ENCODE measurements around the gene COX6B2. TPM values are rescaled to one million over a fixed set of nuclear protein-coding genes. Genes with fewer than 3 reads are reported as not detected.
"Not testable (repeated sequence)": the region's sequence is repeated elsewhere in the genome, so short reads cannot be mapped to it uniquely, and the experiment has no call there.

Gene COX6B2
- not detected for total RNA-seq
- long read RNA-seq, result 0 reads

- DNase-seq (no peak), ATAC-seq (no peak)
- intact Hi-C loops (cut with micrococcal nuclease), result no loop called here
These were observed at the start of gene COX6B2 for GRCh38 chr19:55354698-55355212. COX6B2 (minus strand) TSS chr19:55354719; CDS start chr19:55354521, 198 bp downstream.

- ATAC-seq (no peak), DNase-seq (no peak)
- intact Hi-C loops (cut with micrococcal nuclease), result no loop called here
These were observed 48.0 kb upstream of the COX6B2 start for GRCh38 chr19:55402509-55402908.

DNA sequence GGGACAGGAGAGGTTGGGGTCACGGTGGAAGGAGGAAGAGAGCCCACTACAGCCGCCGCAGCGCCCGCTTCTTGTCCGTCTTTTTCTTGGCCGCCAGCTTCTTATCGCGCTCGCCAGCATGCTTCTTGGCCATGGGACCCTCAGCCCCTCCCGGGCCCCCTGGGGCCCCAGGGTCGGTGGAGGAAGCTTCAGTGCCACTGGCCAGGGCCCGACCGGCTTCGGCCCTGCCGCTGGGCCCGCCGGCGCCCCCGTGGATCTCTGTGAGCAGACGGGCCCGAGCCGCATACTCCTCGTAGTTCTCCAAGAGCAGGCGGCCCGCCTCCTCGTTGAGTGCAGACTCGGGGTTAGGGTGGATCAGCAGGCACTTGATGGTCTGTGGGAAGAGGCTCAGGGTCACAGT lies 46.9 kb upstream of the COX6B2 start:
- intact Hi-C loops (cut with micrococcal nuclease); ATAC-seq; DNase-seq: not testable (repeated sequence)

DNA sequence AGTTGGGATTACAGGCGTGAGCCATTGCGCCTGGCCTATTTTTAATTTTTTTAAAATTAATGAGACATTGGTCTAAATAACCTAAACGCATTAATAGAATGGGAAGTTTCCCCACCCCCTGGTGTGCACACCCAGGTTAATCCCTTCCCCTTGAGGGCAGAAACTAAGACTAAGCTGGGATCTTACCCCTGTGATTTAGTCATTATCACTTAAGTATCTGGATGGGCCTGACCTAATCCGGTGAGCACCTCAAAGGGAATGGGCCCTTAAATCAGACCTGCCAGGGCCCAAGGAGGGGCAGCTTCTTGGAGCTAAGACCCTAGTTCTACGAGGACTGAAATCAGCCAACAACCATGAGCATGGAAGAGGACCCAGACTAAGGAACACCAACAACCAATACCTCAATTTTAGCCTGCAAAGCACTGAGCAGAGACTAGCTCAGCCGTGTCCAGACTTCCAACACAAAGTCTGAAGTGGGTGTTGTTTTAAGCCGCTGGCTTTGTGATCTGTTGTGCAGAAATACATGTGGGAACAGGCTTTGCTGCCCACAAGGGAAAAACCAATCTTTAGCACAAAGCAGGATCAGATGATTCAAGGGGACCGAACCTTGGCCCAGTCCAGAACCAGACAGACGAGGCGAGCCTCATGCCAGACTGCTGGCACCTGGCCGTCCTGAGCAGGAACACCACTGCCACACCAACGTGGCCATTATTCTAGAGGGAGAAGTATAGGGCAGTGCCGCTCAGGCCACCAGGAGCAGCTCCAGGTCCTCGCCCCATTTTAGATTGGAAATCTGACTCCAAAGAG lies 46.0 kb upstream of the COX6B2 start:
- intact Hi-C loops (cut with micrococcal nuclease), result no loop called here
- ATAC-seq (no peak), DNase-seq (no peak)

DNA sequence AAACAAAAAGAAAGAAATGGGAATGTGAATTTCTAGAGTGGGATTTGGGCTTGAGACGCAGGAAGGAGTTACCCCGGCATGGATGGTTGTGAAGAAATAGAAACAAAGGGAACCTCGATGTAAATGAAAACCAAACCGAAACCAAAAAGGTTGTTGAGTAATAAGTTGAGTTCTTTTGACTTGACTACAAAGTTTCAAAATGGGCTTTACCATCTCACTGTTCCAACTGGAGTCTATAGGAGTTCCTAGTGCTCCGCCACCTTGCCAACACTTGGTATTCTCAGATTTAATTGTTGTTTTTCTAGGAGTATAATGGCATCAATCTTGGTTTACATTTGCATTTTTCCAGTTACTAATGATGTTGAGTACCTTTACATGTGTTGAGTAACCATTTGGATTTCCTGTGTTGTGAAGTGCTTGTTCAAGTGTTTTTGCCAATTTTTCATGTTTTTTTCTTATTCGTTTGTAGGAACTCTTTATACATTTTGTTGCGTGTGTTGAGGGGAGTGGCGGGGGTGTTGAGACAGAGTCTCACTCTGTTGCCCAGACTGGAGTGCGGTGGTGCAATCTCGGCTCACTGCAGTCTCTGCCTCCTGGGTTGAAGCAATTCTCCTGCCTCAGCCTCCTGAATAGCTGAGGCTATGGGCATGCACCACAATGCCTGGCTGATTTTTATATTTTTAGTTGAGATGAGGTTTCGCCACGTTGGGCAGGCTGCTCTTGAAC lies 43.8 kb upstream of the COX6B2 start:
- ATAC-seq, result no peak
- DNase-seq, result no peak
- intact Hi-C loops (cut with micrococcal nuclease), result no loop called here

GRCh38 chr19:55392820-55393761 lies 38.6 kb upstream of the COX6B2 start:
- no peak for ATAC-seq
- no peak for DNase-seq
- intact Hi-C loops (cut with micrococcal nuclease), result no loop called here

DNA sequence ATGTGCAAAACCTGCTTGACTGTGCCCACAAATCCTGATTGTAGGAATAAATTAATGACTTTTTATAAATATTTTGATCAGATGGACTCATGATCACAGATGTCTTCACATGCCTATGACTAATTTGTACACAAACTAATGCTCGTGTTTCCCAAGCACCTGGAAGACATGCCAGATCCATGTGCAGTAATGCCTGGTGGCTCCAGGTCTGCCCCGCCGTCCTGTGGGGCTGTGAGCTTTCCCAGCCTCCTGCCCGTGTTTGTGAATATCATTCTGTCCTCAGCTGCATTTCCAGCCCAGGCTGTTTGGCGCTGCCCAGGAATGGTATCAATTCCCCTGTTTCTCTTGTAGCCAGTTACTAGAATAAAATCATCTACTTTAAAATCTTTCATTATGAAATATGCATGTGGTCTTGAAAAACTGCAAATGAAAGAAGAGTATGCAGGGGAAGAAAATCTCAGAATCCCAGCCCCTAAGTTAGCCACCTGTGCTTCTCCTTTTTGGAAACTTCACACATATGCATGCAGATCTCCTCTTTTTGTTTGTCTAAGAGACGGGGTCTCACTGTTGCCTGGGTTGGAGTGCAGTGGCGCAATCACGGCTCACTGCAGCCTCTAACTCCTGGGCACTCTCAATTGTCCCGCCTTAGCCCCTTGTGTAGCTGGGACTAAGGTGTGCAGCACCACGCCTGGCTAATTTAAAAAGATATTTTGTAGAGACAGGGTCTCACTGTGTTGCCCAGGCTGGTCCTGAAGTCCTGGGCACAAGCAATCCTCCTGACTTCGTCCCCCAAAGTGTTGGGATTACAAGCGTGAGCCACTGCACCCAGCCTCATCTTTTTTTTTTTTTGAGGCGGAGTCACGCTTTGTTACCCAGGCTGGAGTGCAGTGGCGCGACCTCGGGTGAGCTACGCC lies 37.4 kb upstream of the COX6B2 start:
- intact Hi-C loops (cut with micrococcal nuclease), result no loop called here
- DNase-seq (no peak), ATAC-seq (no peak)

DNA sequence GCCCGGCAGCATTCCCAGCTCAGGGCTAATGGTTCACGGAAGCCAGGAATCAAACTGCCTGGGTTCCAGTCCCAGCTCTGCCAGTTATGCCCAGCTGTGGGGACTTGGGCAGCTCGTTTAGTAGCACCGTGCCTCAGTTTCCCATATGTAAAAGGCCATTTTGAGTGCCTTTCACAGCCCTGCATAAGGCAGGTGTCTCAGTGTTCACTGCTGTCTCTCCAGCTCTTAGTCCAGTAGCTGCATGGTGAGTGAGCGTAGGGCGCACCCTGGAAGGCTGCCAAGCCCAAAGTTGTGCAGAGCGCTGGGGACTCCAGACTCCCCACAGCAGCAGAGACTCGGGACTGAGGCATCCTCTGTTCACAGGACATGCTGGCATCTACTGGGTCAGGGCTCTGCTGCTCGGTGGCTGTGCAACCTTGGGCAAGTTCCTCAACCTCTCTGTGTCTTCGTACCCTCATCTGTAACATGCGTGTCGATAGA lies 36.7 kb upstream of the COX6B2 start:
- DNase-seq (no peak), ATAC-seq (no peak)
- intact Hi-C loops (cut with micrococcal nuclease), result no loop called here

DNA sequence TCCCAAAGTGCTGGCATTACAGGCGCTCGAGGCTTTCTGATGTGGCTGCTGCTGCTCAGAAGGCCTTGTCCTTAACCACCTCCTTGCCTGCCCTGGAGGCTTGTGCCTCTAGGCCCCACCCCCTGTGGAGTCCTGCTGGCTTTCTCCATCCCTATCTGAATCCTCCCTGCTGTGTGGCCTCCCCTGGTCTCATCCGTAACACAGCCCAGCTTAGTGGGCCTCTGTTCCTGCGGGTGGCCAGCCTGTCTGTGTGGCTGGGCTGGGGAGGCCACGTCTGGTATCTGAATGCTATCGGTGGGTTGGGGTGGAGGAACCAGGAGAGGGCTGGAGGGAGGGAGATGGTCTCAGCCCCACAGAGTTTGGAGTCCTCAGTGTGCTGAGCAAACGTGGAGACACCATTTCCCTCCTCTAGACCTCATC lies 36.0 kb upstream of the COX6B2 start:
- ATAC-seq, result no peak
- no peak for DNase-seq
- intact Hi-C loops (cut with micrococcal nuclease), result no loop called here

GRCh38 chr19:55389386-55390317 lies 35.1 kb upstream of the COX6B2 start:
- ATAC-seq (no peak), DNase-seq (no peak)
- intact Hi-C loops (cut with micrococcal nuclease), result no loop called here

- intact Hi-C loops (cut with micrococcal nuclease), result no loop called here
These were observed 33.4 kb upstream of the COX6B2 start for GRCh38 chr19:55387736-55388497.

DNA sequence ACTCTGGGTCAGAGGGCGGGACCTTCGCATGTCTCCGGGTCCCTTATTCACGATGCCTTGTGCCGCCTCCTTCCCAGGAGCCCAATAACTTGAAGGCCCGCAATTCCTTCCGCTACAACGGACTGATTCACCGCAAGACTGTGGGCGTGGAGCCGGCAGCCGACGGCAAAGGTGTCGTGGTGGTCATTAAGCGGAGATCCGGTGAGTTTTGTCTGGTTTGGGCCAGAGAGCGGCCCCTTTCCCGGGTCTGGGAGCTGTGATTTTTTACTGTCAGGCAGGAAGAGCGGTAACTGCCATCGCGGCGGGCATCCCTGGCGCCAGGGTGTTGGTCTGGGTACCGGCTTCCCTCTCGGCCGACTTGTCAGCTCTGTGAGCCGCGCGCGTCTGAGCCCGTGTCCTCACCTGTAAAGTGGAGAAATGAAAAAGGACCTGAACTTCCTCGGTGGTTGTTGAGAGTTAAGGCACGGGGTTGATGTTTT lies 32.0 kb upstream of the COX6B2 start:
- intact Hi-C loops (cut with micrococcal nuclease), result no loop called here
- ATAC-seq (no peak), DNase-seq (no peak)

More at GRCh38 chr19:55387736-55388497, 33.4 kb upstream of the COX6B2 start:
- ATAC-seq, result no peak
- no peak for DNase-seq

GRCh38 chr19:55385724-55386492 lies 31.4 kb upstream of the COX6B2 start, which contains the start of gene RPL28:
RPL28 (plus strand) TSS chr19:55385932; CDS start chr19:55386358, 426 bp downstream.
- ATAC-seq (peak; percentile 92), DNase-seq (peak; percentile 98)
- intact Hi-C loops (cut with micrococcal nuclease), result no loop called here

GRCh38 chr19:55384920-55385723 lies 30.6 kb upstream of the COX6B2 start:
- DNase-seq (peak; percentile 98), ATAC-seq (peak; percentile 90)
- intact Hi-C loops (cut with micrococcal nuclease), result no loop called here
